Forelimb muscle (tissue), 1 donor: ENCODE measurements around the gene EGFL8. TPM values are rescaled to one million over a fixed set of nuclear protein-coding genes. Genes with fewer than 3 reads are reported as not detected.

Experiments
- DNase-seq: peaks from one replicate; pipeline ENCODE4 v3.0.0-alpha.2; 2013; ENCODE audit warnings: low read depth
- polyA plus RNA-seq: library from polyadenylated mRNA; unstranded; fragments of 120-200 nt; gene quantifications from one replicate; pipeline ENCODE4 v1.2.1, GENCODE V29; 2013; ENCODE audit not compliant: insufficient read length

The EGFL8 gene
- polyA plus RNA-seq, 1 donor = 25.9 TPM

DNA sequence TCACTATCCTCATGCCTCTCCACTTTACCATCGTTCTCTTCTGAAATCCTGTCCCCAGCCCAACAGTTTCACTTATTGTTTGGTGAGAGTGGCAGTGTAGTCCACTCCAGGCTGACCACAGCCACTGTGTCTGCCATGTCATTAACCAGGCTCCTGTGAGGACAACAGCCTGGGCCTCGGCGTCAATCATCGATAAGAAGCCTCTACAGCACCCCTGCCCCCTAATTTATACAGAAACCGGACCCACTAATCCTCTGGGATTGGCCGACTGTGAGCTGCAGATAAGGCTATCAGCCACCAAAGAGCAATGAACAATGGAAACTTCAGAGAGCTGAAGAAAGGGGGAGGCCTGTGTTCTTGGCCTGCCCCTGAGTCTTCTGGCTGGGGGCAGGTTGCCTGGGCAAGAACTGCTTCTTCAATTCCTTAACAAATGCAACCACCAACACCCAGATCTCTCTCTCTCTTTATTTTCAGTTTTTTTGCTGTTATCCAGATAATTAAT, 3.4 kb downstream of the EGFL8 start:
- DNase-seq = no peak

GRCh38 chr6:32168350-32168749, 4.0 kb downstream of the EGFL8 start:
- DNase-seq = no peak

DNA sequence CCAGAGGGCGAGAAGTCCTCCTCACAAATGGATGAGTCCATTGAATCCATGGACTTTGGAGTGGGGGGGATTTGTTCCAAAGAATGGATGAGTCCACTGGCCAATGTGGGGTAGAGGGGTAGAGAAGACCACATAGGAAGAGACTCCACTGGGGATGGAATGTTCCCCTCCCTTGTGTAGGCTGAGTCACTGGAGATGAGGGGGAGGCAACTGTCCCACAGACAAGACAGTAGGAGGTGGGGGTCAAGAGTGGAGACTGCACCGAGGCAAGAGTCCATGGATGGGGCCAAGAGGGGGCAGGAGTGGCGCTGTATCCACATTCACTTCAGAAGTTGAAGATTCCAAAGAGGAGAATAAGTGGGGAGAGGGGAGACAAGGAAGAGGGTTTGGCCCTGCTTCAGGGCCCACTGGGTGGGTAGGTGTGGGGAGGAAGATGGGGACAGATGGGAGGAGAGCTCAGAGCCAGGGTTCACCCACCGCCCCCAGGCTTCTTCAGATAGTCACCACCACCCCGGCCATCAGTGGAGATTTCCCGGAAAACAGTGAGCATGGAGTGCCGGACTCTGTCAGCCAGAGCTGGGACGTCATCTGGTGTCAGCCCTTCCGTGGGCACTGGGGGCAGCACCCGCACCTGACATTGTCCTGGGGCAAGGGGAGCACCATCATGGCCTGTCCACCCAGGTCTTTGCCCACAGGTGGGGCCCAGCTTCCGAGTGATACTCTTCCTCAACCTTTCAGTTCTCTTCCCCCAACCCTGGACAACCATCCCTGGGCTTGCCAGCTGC, 4.6 kb downstream of the EGFL8 start:
- no peak for DNase-seq

DNA sequence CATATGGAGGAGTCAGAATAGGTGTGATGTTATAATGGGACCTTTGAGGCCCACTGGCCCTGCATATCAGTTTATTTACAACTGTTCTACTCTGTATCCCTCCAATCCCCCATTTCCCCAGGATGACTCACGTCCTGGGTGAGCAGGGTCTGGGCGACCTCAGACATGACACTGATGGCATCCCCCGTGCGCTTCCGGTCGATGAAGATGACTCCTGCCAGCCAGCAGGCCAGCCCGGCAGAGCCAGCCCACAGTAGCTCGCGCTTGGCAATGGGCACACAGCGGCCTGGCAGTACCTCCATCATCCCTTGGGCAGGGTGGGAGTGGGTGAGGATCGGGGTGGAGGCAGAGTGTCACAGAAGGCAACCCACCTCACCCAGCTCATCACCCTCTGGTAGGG, 5.9 kb downstream of the EGFL8 start:
- DNase-seq = no peak

GRCh38 chr6:32171234-32171633, 6.8 kb downstream of the EGFL8 start:
- no peak for DNase-seq

DNA sequence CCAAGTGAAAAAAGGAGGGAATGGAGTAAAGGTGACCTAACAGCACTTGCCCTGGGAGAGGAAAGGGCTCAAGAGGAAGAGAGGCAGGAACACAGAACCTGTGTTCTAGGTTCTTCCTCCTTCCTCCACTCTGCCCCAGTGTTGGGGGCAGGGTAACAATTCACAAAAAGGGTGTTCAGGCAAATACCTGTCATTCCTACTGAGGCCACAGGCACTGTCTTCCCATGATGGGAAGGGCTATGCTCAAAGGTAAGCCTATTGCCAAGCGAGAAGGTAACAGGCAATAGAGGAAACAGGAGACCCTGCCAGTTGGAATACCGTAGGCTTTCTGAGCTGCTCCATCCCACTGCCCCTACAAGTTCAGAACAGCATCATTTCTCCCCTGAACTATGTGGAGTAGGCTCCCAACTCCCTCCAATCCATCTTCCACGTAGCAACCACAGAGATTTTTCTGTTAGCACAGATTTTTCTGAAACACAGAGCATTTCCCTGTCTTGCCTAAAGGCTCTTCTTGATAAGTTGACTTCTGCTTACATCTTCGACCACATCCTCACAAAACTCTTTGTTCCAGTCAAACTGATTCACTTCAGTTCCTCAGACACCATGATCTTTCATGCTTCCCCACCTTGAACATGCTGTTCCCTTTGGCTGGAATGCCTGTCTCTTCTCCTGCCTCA, 8.8 kb downstream of the EGFL8 start:
- no peak for DNase-seq

GRCh38 chr6:32174416-32174815, 10.0 kb downstream of the EGFL8 start:
- no peak for DNase-seq

- DNase-seq = no peak
Measured at GRCh38 chr6:32175322-32175710, 10.9 kb downstream of the EGFL8 start.

DNA sequence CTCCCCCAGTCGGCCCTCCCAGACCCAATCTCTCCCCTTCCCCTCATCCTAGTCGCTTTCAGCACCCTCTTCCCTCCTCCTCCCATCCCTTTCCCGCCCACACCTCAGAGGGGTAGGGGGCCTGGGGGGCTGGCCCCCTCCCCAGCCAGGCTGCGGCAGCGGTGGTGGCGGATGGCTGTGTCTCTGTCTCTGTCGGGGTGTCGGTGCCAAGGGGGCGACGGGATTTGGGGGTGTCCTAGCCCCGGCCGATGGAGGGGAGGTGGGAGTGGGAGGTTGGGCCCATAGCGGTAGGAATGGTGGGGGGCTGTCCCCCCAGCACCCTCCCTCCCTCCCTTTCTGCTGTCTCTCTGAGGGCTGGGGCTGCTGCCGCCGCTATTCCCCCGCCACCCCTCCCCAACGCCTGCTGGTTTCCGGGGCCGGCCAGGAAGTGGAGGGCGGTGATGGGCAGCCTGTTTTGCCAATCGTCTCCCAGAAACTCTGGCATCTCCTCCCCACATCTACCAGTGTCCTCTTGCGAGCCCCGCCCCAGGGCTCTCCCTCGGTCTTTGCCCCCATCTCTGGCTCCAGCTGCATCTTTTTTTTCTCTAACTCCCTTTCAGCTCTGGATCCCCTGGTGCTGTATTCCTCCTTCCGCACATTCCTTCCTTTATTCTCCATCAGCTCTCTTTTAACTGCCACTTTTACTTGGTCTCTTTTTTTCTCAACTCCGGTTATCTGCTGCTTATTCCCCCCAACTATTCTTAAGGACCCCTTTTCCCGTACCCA, 11.5 kb downstream of the EGFL8 start, which contains the start of gene AGPAT1:
TSS of gene AGPAT1 (minus strand) at position 374 of the 765 bp plus-strand sequence. CDS start 4,588 bp downstream, outside the sequence.
- peak; percentile 94 for DNase-seq

DNA sequence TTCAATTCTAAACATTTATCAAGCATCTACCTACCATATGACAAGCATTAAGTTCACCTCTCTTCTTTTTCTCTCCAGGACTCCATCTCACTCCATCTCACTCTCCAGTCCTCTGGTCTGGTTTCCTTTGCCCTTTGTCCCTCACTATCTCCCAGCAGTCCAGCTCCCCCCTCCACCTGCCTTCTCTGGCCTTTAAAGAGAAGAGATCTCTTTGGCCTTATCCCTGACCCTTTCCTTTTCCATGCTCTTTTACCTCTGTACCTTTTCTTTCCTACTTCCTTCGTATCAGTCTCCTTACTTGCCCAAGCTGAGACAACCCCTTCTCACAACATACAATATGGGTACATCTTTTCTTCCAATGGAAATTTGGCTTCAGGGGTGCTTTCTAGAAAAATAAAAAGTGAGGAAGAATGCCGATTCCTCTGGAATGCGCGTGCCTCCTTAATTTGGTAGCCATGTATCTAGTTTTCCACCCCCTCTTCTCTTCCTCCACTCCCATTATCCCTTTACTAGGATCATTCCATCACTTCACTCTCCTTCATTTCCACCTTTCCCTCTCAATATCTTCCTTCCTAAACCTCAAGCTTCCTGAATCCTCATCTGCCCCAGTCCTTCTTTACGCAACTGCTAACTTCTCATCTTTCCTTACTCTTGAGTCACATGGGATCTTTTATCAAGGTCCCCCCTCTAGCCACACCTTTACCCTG, 12.2 kb downstream of the EGFL8 start:
- DNase-seq = no peak

DNA sequence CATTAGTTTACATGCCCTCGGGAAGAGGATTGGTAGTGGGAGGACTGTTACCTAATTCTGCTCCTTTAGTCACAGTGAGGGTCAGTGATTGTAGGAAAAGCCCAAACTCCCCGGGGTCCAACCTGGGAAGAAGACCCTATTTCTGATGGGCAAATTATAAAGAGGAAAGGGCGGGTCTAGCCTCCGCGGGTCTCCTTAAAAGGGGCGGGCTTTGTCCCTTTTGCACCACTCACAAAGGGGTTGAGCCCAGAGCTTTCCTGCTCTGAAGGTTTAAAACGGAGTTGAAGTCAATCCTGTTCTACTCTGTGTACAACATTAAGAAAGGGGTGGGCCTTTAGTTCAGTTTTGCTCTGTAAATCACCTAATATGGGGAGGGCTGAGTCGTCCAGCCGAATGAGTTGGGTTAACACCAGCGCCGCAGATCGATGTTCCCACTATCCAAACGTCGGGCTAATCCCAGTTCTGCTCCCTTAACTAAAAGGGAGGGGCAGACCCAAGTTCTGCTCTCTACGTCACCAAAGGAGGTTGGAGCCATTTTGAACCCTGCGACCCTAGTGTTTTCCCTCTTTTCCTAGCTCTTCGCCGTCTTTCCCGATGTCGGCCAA, 12.9 kb downstream of the EGFL8 start:
- DNase-seq = no peak

GRCh38 chr6:32177788-32178546, 13.6 kb downstream of the EGFL8 start, which contains the start of gene RNF5:
TSS of gene RNF5 (plus strand) at chr6:32178405. CDS start at chr6:32178512, 107 bp downstream.
- DNase-seq = peak; percentile 100

- no peak for DNase-seq
Measured at GRCh38 chr6:32178547-32179440, 14.4 kb downstream of the EGFL8 start.

DNA sequence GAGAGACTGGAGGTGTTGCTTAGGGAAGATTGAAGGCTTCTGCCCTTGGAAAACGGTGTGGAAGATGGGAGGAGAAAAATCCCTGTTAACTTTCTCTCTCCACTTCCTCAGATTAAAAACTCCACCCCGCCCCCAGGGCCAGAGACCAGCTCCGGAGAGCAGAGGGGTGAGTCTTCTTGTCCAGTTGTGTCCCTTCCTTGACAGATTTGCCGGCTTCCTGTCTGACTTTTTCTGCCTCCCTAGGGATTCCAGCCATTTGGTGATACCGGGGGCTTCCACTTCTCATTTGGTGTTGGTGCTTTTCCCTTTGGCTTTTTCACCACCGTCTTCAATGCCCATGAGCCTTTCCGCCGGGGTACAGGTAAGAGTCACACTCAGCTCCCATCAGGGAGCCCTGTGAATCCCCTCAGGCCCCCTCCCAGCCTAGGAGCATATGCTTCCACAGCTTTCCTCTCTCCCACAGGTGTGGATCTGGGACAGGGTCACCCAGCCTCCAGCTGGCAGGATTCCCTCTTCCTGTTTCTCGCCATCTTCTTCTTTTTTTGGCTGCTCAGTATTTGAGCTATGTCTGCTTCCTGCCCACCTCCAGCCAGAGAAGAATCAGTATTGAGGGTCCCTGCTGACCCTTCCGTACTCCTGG, 15.5 kb downstream of the EGFL8 start:
- DNase-seq = no peak

DNA sequence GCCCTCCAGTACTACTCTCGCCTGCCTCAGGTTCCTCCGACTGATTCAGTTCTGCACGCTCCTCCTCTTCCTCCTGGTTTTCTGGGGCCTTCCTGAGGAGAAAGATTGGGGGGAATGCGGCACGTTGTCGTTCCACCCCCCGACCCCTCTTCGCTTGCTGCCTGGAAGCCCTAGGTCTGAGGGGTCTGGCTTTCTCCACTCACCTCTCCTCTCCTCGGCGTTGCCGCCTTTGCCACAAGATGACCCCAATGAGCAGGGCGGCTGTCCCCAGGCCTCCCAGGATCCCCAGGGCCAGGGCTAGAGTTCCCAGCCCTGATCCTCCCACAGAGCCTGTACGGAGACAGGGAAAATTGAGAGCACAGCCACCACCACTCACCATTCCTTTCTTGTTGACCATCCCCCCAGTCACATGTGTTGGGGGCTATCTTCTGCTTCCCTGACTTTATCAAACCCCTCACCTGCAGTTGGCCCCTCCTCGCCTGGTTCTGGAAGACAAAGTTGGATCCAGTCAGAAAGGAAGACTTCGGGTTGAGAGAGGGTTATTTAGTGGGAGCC, 16.8 kb downstream of the EGFL8 start:
- no peak for DNase-seq

GRCh38 chr6:32181915-32182529, 17.6 kb downstream of the EGFL8 start:
- no peak for DNase-seq

DNA sequence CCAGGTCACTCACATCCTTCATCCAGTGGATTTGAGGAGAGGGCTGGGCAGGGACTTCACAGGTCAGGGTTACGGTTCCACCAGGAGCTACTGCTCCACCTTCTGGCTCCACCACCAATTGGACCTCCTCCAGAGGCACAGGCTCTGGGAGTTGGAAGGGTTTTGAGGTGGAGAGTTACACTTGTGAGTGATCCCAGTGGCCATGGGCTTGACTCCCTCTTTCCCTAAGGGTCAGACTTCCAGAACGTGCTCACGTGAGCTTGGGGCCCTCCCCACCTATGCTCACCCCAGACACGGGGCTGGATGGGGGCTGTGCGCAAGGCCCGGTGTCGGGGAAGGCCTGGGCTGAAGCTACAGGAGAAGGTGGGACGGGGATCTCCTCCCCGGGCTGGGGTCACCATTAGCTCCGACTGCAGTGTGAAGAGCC, 18.2 kb downstream of the EGFL8 start:
- DNase-seq = no peak

DNA sequence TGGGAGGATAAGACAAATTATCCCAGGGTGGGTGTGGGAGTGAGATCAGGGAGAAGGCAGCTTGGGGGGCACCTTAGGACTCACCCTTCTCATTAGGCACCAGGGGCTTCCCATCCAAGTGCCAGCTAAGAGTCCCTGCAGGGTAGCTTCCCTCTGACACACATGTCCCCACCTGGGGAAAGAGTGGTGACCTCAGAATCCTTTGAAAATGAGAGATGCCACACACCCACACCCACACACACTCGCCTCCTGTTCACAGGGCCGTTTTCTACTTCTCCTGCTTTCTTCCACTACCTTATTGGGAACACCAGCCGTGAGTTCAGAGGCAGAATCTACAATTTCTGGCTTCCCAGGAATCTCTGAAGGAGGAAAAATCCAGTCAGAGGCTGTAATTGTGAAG, 18.6 kb downstream of the EGFL8 start:
- no peak for DNase-seq
